Lower leg skin (tissue), 4 donors: ENCODE data around the gene NR4A2. TPM values are rescaled to one million over a fixed set of nuclear protein-coding genes. Genes with fewer than 3 reads are reported as not detected.

Experiments used
- DNase-seq, 2 donors: peaks; one replicate each; pipeline ENCODE4 v3.0.0-alpha.2; 2019; ENCODE audit warnings: low spot score in 2 of 2
- H3K4me3 ChIP-seq: fragments of 200-600 bp; sonication (generic); 2 replicates; pipeline ENCODE4 v1.5.1; 2017; ENCODE audit warnings: mild to moderate bottlenecking, low read depth; ENCODE audit not compliant: poor library complexity, severe bottlenecking
- CTCF ChIP-seq, 3 donors: fragments of 450-650 bp; IDR thresholded peaks; one replicate each; pipeline ENCODE4 v1.5.1; 2016; ENCODE audit warnings: antibody characterized with exemption in 3 of 3, mild to moderate bottlenecking in 3 of 3, moderate library complexity in 2 of 3
- POLR2A ChIP-seq, 2 donors: fragments of 450-650 bp; IDR thresholded peaks; one replicate each; pipeline ENCODE4 v1.6.1; 2016 to 2017; ENCODE audit warnings: antibody characterized with exemption in 2 of 2, mild to moderate bottlenecking in 1 of 2, moderate library complexity in 1 of 2
- WGBS, 2 donors: methylation state at CpG; one replicate each; pipeline ENCODE4 v1.1.5; 2018; 5-methylcytosine and 5-hydroxymethylcytosine counted together
- intact Hi-C: fragments of 100-400 bp; cut with DNase I; formaldehyde crosslinking; loops from one replicate; pipeline ENCODE4 v1.15.0; 2023; ENCODE audit warnings: low total_unique reads
- total RNA-seq, 4 donors: library from RNA; depleted of rRNA; stranded (reverse); fragments of >200 nt; gene quantifications; one replicate each; pipeline ENCODE4 v1.1.0, GENCODE V29; 2016

Gene NR4A2
- total RNA-seq, 4 donors from 2014 or later, result 1.8 to 11.6 (median 5.2) TPM

- no peak overlapping the region for H3K4me3 ChIP-seq
- TF ChIP-seq CTCF (IDR thresholded peaks at IDR 0.05) (no peak), POLR2A (IDR thresholded peaks at IDR 0.05) (no peak)
- no peak for DNase-seq
- intact Hi-C loops, result no loop called here
Measured at GRCh38 chr2:156363141-156363540, 30.6 kb upstream of the NR4A2 start.

GRCh38 chr2:156356014-156356754, 23.7 kb upstream of the NR4A2 start:
- no peak for DNase-seq
- WGBS, 2 donors, result 93% methylated on average over 3 of the region's 3 CpGs
- no peak for TF ChIP-seq POLR2A (IDR thresholded peaks at IDR 0.05)
- TF ChIP-seq CTCF (IDR thresholded peaks at IDR 0.05), result no peak
- no peak overlapping the region for H3K4me3 ChIP-seq
- intact Hi-C loops, result no loop called here

GRCh38 chr2:156352911-156353310, 20.4 kb upstream of the NR4A2 start:
- DNase-seq, result no peak
- 69 to 85% methylated on average over 1 of the region's 1 CpG for WGBS, 2 donors

GRCh38 chr2:156350374-156351142, 18.0 kb upstream of the NR4A2 start:
- TF ChIP-seq CTCF (IDR thresholded peaks at IDR 0.05) (no peak), POLR2A (IDR thresholded peaks at IDR 0.05) (no peak)
- intact Hi-C loops, result no loop called here
- 89 to 92% methylated on average over 7 of the region's 7 CpGs for WGBS, 2 donors
- no peak overlapping the region for H3K4me3 ChIP-seq
- no peak for DNase-seq

More at GRCh38 chr2:156352911-156353310, 20.4 kb upstream of the NR4A2 start:
- intact Hi-C loops, result no loop called here
- TF ChIP-seq POLR2A (IDR thresholded peaks at IDR 0.05) (no peak), CTCF (IDR thresholded peaks at IDR 0.05) (no peak)
- H3K4me3 ChIP-seq, result no peak overlapping the region

- no peak overlapping the region for H3K4me3 ChIP-seq
- DNase-seq, result no peak
- intact Hi-C loops, result no loop called here
- TF ChIP-seq CTCF (IDR thresholded peaks at IDR 0.05), result no peak
- TF ChIP-seq POLR2A (IDR thresholded peaks at IDR 0.05), result no peak
Measured at GRCh38 chr2:156349605-156350004, 17.1 kb upstream of the NR4A2 start.
